ENCODE measurements around the gene YIPF2.

YIPF2 gene

DNA sequence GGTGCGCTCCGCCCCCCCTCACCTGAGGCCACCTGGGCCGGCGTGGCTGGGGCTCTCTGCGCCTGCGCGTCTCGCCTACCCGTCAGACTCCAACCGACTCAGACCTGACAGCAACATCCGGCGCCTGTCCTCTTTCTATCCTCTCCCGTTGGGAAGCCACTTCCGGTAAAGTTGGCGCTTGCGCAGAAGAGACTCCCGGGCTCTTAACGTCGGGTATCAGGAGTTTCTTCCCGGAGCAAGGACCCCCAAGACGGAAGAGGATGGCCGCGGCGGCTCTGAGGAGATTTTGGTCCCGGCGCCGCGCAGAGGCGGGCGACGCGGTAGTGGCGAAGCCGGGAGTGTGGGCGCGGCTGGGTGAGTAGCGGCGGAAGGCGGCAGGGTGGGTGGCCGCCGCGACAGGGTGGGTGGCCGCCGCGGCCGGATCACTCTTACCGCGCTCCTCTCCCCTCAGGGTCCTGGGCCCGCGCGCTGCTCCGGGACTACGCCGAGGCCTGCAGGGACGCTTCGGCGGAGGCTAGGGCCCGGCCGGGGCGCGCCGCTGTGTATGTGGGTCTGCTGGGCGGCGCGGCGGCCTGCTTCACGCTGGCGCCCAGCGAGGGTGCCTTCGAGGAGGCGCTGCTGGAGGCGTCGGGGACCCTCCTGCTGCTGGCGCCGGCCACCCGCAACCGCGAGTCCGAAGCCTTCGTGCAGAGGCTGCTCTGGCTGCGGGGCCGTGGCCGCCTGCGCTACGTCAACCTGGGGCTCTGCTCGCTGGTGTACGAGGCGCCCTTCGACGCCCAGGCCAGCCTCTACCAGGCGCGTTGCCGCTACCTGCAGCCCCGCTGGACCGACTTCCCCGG, at the start of gene YIPF2, which contains the start of gene TIMM29:
TSS of gene YIPF2 (minus strand) at position 77 of the 839 bp plus-strand sequence. CDS start 229 bp downstream, outside the sequence.
TSS of gene TIMM29 (plus strand) at position 249 of the 839 bp plus-strand sequence. CDS start at position 261, 12 bp downstream.
- Histone ChIP-seq H3K9ac (ENCODE audit: low read length) (peak within 1 kb of the TSS; percentile 94), H3K4me3 (ENCODE audit: low read length) (peak within 1 kb of the TSS; percentile 92), H3K36me3 (ENCODE audit: control insufficient read depth, insufficient read depth, low read length, severe bottlenecking) (peaks cover 11% of the 10 kb centered on the region), H3K9me3 (ENCODE audit: control insufficient read depth, low read length) (no peaks in the 10 kb centered on the region), H3K4me1 (ENCODE audit: control insufficient read depth, insufficient read depth, low read length) (peaks cover 19% of the 10 kb centered on the region), H3K27me3 (replicated peaks; ENCODE audit: control insufficient read depth, insufficient read depth, low read length) (no peaks in the 10 kb centered on the region)
- peak; percentile 99 for DNase-seq (ENCODE audit: low read depth)

GRCh38 chr19:10977742-10978092, 49.3 kb upstream of the YIPF2 start:
- DNase-seq (ENCODE audit: low read depth): no peak
- no peak overlapping the region for H3K9ac ChIP-seq (ENCODE audit: low read length)
- H3K36me3 ChIP-seq (ENCODE audit: control insufficient read depth, insufficient read depth, low read length, severe bottlenecking): no peaks in the 10 kb centered on the region
- no peaks in the 10 kb centered on the region for H3K27me3 ChIP-seq (replicated peaks; ENCODE audit: control insufficient read depth, insufficient read depth, low read length)
- peaks cover 25% of the 10 kb centered on the region for H3K4me1 ChIP-seq (ENCODE audit: control insufficient read depth, insufficient read depth, low read length)
- no peak overlapping the region for H3K4me3 ChIP-seq (ENCODE audit: low read length)
- H3K9me3 ChIP-seq (ENCODE audit: control insufficient read depth, low read length): no peaks in the 10 kb centered on the region

DNA sequence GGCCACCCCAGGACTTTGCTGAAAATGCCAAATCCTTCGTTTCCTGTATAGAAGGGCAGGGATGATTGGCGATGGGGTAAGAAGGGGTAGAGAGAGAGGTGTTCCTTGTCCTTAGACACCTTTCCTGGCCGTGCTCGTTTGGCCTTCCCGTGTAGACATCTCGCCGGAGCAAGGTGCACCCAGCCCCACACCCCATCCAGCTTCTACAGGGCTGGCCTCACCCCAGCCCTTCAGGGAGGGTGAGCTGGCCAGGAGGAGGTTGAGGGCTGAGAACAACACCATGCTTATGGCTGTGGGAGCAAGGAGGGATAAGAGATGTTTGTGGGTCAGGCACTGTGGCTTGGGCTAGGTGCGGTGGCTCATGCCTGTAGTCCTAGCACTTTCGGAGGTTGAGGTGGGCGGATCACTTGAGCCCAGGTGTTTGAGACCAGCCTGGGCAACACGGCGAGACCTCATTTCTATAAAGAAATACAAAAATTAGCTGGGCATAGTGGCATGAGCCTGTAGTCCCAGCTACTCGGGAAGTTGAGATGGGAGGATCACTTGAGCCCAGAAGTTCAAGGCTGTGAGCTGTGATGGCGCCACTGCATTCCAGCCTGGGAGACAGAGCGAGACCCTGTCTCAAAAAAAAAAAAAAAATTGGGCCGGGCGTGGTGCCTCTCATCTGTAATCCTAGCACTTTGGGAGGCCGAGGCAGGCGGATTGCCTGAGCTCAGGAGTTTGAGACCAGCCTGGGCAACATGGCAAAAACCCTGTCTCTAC, 47.9 kb upstream of the YIPF2 start:
- DNase-seq (ENCODE audit: low read depth): no peak
- no peaks in the 10 kb centered on the region for H3K36me3 ChIP-seq (ENCODE audit: control insufficient read depth, insufficient read depth, low read length, severe bottlenecking)

GRCh38 chr19:10975374-10976130, 47.1 kb upstream of the YIPF2 start:
- Histone ChIP-seq H3K4me1 (ENCODE audit: control insufficient read depth, insufficient read depth, low read length) (peaks cover 25% of the 10 kb centered on the region), H3K4me3 (ENCODE audit: low read length) (peak overlapping the region; percentile 52)

More for the DNA sequence above, 47.9 kb upstream of the YIPF2 start:
- Histone ChIP-seq H3K9me3 (ENCODE audit: control insufficient read depth, low read length) (no peaks in the 10 kb centered on the region), H3K9ac (ENCODE audit: low read length) (peak overlapping the region; percentile 67), H3K4me1 (ENCODE audit: control insufficient read depth, insufficient read depth, low read length) (peaks cover 25% of the 10 kb centered on the region), H3K4me3 (ENCODE audit: low read length) (peak overlapping the region; percentile 40), H3K27me3 (replicated peaks; ENCODE audit: control insufficient read depth, insufficient read depth, low read length) (no peaks in the 10 kb centered on the region)

DNA sequence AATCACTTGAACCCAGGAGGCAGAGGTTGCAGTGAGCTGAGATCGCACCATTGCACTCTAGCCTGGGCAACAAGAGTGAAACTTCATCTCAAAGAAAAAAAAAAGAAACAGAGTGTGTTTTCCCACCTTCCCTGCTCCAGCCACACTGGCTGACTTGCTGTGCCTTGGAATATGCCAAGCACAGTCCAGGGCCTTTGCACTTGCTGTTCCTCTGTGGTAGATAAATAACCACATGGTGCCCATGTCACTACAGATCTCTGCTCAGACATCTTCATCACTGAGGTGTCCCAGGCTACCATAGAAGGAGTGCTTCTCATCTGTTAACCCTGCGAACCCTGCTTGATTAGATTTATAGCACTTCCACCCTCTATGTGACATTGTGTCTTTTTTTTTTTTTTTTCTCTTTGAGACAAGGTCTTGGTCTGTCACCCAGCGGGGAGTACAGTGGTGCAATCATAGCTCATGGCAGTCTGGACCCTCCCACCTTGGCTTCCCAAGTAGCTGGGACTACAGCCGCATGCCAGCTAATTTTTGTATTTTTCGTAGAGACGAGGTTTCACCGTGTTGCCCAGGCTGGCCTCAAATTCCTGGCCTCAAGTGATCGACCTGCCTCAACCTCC, 42.8 kb upstream of the YIPF2 start:
- Histone ChIP-seq H3K4me1 (ENCODE audit: control insufficient read depth, insufficient read depth, low read length) (peaks cover 12% of the 10 kb centered on the region), H3K4me3 (ENCODE audit: low read length) (no peak overlapping the region), H3K9me3 (ENCODE audit: control insufficient read depth, low read length) (no peaks in the 10 kb centered on the region), H3K27me3 (replicated peaks; ENCODE audit: control insufficient read depth, insufficient read depth, low read length) (no peaks in the 10 kb centered on the region), H3K9ac (ENCODE audit: low read length) (no peak overlapping the region), H3K36me3 (ENCODE audit: control insufficient read depth, insufficient read depth, low read length, severe bottlenecking) (no peaks in the 10 kb centered on the region)
- no peak for DNase-seq (ENCODE audit: low read depth)

More at GRCh38 chr19:10975374-10976130, 47.1 kb upstream of the YIPF2 start:
- H3K36me3 ChIP-seq (ENCODE audit: control insufficient read depth, insufficient read depth, low read length, severe bottlenecking): no peaks in the 10 kb centered on the region
- peak overlapping the region; percentile 67 for H3K9ac ChIP-seq (ENCODE audit: low read length)
- H3K27me3 ChIP-seq (replicated peaks; ENCODE audit: control insufficient read depth, insufficient read depth, low read length): no peaks in the 10 kb centered on the region
- peak; percentile 71 for DNase-seq (ENCODE audit: low read depth)
- no peaks in the 10 kb centered on the region for H3K9me3 ChIP-seq (ENCODE audit: control insufficient read depth, low read length)

- no peaks in the 10 kb centered on the region for H3K36me3 ChIP-seq (ENCODE audit: control insufficient read depth, insufficient read depth, low read length, severe bottlenecking)
- DNase-seq (ENCODE audit: low read depth): no peak
- H3K27me3 ChIP-seq (replicated peaks; ENCODE audit: control insufficient read depth, insufficient read depth, low read length): no peaks in the 10 kb centered on the region
- H3K4me1 ChIP-seq (ENCODE audit: control insufficient read depth, insufficient read depth, low read length): no peaks in the 10 kb centered on the region
- no peak overlapping the region for H3K9ac ChIP-seq (ENCODE audit: low read length)
- no peak overlapping the region for H3K4me3 ChIP-seq (ENCODE audit: low read length)
- no peaks in the 10 kb centered on the region for H3K9me3 ChIP-seq (ENCODE audit: control insufficient read depth, low read length)
These were observed 40.2 kb upstream of the YIPF2 start for GRCh38 chr19:10968527-10969135.

- H3K36me3 ChIP-seq (ENCODE audit: control insufficient read depth, insufficient read depth, low read length, severe bottlenecking): no peaks in the 10 kb centered on the region
These were observed 38.4 kb upstream of the YIPF2 start for GRCh38 chr19:10966809-10967208.

DNA sequence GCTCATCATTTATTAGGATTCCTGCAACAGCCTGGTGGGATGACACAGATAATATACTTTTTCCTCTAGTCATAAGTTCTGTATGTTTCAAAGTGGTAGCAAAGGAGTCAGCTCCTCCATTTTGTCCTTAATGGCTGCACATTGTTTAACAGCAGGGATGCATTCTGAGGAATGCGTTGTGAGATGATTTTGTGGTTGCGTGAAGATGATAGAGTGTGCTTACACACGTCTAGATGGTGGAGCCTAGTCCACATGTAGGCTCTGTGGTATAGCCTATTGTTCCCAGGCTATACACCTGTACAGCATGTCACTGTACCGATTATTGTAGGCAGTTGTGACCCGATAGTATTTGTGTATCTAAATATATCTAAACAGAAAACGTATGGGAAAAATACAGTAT, 37.0 kb upstream of the YIPF2 start:
- H3K9ac ChIP-seq (ENCODE audit: low read length): no peak overlapping the region
- H3K36me3 ChIP-seq (ENCODE audit: control insufficient read depth, insufficient read depth, low read length, severe bottlenecking): no peaks in the 10 kb centered on the region
- DNase-seq (ENCODE audit: low read depth): no peak
- H3K9me3 ChIP-seq (ENCODE audit: control insufficient read depth, low read length): no peaks in the 10 kb centered on the region
- no peak overlapping the region for H3K4me3 ChIP-seq (ENCODE audit: low read length)
- H3K27me3 ChIP-seq (replicated peaks; ENCODE audit: control insufficient read depth, insufficient read depth, low read length): no peaks in the 10 kb centered on the region
- peaks cover 5% of the 10 kb centered on the region for H3K4me1 ChIP-seq (ENCODE audit: control insufficient read depth, insufficient read depth, low read length)

More at GRCh38 chr19:10966809-10967208, 38.4 kb upstream of the YIPF2 start:
- Histone ChIP-seq H3K4me3 (ENCODE audit: low read length) (no peak overlapping the region), H3K9me3 (ENCODE audit: control insufficient read depth, low read length) (no peaks in the 10 kb centered on the region), H3K27me3 (replicated peaks; ENCODE audit: control insufficient read depth, insufficient read depth, low read length) (no peaks in the 10 kb centered on the region), H3K9ac (ENCODE audit: low read length) (no peak overlapping the region), H3K4me1 (ENCODE audit: control insufficient read depth, insufficient read depth, low read length) (peaks cover 5% of the 10 kb centered on the region)
- no peak for DNase-seq (ENCODE audit: low read depth)

DNA sequence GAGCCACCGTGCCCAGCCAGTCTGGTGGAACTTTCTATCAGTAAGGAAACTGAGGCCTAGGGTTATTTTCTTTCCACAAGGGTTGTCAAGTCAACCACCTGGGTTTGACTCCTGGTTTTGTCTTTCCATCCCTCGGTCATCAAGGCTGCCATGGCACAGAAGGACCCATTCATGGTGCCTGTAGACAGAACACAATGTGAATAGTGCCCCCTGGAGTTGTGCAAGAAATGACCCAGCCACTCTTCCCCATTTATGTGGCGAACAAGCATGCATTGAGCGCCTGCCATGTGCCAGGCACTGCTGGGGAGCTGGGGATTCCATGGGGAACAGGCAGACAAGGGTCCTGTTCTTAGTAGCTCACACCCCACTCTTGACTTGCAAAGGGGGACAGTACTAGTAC, 36.5 kb upstream of the YIPF2 start:
- H3K27me3 ChIP-seq (replicated peaks; ENCODE audit: control insufficient read depth, insufficient read depth, low read length): no peaks in the 10 kb centered on the region
- H3K4me3 ChIP-seq (ENCODE audit: low read length): no peak overlapping the region
- no peaks in the 10 kb centered on the region for H3K9me3 ChIP-seq (ENCODE audit: control insufficient read depth, low read length)
- no peak overlapping the region for H3K9ac ChIP-seq (ENCODE audit: low read length)
- no peak for DNase-seq (ENCODE audit: low read depth)
- H3K36me3 ChIP-seq (ENCODE audit: control insufficient read depth, insufficient read depth, low read length, severe bottlenecking): no peaks in the 10 kb centered on the region
- H3K4me1 ChIP-seq (ENCODE audit: control insufficient read depth, insufficient read depth, low read length): peaks cover 5% of the 10 kb centered on the region

DNA sequence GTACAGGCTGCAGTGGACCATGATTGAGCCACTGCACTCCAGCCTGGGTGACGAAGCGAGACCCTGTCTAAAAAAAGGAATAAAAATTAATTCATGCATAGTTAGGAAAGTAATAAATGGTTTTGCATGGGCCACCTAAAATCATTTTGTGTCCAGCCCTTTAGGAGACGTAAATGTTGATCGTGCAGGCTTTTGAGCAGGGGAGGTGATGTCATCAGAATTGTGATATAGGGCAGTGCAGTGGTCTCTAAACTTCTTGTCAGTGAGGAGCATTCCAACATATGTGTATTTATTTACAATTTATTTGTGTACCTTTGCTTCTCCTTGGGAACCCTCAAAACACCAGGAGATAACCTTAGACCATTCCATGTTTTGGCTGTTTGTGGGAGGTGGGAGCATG, 35.4 kb upstream of the YIPF2 start:
- Histone ChIP-seq H3K4me3 (ENCODE audit: low read length) (no peak overlapping the region), H3K9ac (ENCODE audit: low read length) (no peak overlapping the region), H3K4me1 (ENCODE audit: control insufficient read depth, insufficient read depth, low read length) (peaks cover 9% of the 10 kb centered on the region)

More for the DNA sequence above, 35.4 kb upstream of the YIPF2 start:
- Histone ChIP-seq H3K27me3 (replicated peaks; ENCODE audit: control insufficient read depth, insufficient read depth, low read length) (no peaks in the 10 kb centered on the region), H3K9me3 (ENCODE audit: control insufficient read depth, low read length) (no peaks in the 10 kb centered on the region), H3K36me3 (ENCODE audit: control insufficient read depth, insufficient read depth, low read length, severe bottlenecking) (no peaks in the 10 kb centered on the region)
- no peak for DNase-seq (ENCODE audit: low read depth)
